Panc1 (cell line): ENCODE data around the gene SHANK1.

ENCODE experiments used
- CTCF ChIP-seq: fragments of 450-650 bp; IDR thresholded peaks from 2 replicates; pipeline ENCODE4 v1.5.1; 2017; ENCODE audit warnings: mild to moderate bottlenecking
- POLR2AphosphoS5 ChIP-seq: IDR thresholded peaks from 2 replicates; pipeline ENCODE4 v1.6.1; 2012; ENCODE audit warnings: mild to moderate bottlenecking, low read depth, low read length, moderate library complexity

GRCh38 chr19:50660088-50660366 lies 59.6 kb downstream of the SHANK1 start:
- TF ChIP-seq POLR2AphosphoS5 (no peak), CTCF (no peak)
